Hematopoietic multipotent progenitor cell treated with erythropoietin and hydrocortisone succinate and interleukin-3 and kit ligand, for 15 days (in vitro differentiated cells): ENCODE data around the gene CCDC77.

Experiments
- DNase-seq: peaks from one replicate; pipeline ENCODE4 v3.0.0-alpha.2; 2015; ENCODE audit warnings: low spot score

CCDC77 gene

GRCh38 chr12:452667-453210 is 51.3 kb downstream of the CCDC77 start:
- DNase-seq: no peak

GRCh38 chr12:454833-455232 is 53.4 kb downstream of the CCDC77 start:
- DNase-seq: no peak

GRCh38 chr12:455821-456220 is 54.4 kb downstream of the CCDC77 start:
- no peak for DNase-seq

GRCh38 chr12:457676-458075 is 56.2 kb downstream of the CCDC77 start:
- DNase-seq: no peak

- no peak for DNase-seq
Observed at GRCh38 chr12:459050-459429, 57.6 kb downstream of the CCDC77 start.

GRCh38 chr12:459430-460258 is 58.2 kb downstream of the CCDC77 start, which contains the start of gene B4GALNT3:
Gene B4GALNT3 (plus strand): TSS chr12:459939. CDS start chr12:460377, 438 bp downstream.
- DNase-seq: no peak

GRCh38 chr12:460261-461230 is 59.1 kb downstream of the CCDC77 start:
- DNase-seq: no peak

GRCh38 chr12:461425-461824 is 60.0 kb downstream of the CCDC77 start:
- DNase-seq: no peak

- no peak for DNase-seq
Observed at GRCh38 chr12:462936-463705, 61.7 kb downstream of the CCDC77 start.

GRCh38 chr12:464484-465267 is 63.2 kb downstream of the CCDC77 start:
- DNase-seq: no peak

- DNase-seq: no peak
Observed at GRCh38 chr12:466039-466438, 64.6 kb downstream of the CCDC77 start.

GRCh38 chr12:466762-467161 is 65.3 kb downstream of the CCDC77 start:
- no peak for DNase-seq

GRCh38 chr12:467591-467990 is 66.1 kb downstream of the CCDC77 start:
- DNase-seq: no peak

GRCh38 chr12:468671-469389 is 67.4 kb downstream of the CCDC77 start:
- DNase-seq: no peak

GRCh38 chr12:470133-470532 is 68.7 kb downstream of the CCDC77 start:
- no peak for DNase-seq

- no peak for DNase-seq
Observed at GRCh38 chr12:473198-473597, 71.8 kb downstream of the CCDC77 start.

- no peak for DNase-seq
Observed at GRCh38 chr12:473863-474577, 72.6 kb downstream of the CCDC77 start.

GRCh38 chr12:475286-475685 is 73.8 kb downstream of the CCDC77 start:
- DNase-seq: no peak

GRCh38 chr12:479161-479560 is 77.7 kb downstream of the CCDC77 start:
- no peak for DNase-seq
